Midbrain (tissue), 1 donor: ENCODE results near the gene TMEM132A.

Experiments
- DNase-seq: peaks from one replicate; lab custom pipeline; 2025; lab: John Stamatoyannopoulos, UW

The TMEM132A gene, protein sequence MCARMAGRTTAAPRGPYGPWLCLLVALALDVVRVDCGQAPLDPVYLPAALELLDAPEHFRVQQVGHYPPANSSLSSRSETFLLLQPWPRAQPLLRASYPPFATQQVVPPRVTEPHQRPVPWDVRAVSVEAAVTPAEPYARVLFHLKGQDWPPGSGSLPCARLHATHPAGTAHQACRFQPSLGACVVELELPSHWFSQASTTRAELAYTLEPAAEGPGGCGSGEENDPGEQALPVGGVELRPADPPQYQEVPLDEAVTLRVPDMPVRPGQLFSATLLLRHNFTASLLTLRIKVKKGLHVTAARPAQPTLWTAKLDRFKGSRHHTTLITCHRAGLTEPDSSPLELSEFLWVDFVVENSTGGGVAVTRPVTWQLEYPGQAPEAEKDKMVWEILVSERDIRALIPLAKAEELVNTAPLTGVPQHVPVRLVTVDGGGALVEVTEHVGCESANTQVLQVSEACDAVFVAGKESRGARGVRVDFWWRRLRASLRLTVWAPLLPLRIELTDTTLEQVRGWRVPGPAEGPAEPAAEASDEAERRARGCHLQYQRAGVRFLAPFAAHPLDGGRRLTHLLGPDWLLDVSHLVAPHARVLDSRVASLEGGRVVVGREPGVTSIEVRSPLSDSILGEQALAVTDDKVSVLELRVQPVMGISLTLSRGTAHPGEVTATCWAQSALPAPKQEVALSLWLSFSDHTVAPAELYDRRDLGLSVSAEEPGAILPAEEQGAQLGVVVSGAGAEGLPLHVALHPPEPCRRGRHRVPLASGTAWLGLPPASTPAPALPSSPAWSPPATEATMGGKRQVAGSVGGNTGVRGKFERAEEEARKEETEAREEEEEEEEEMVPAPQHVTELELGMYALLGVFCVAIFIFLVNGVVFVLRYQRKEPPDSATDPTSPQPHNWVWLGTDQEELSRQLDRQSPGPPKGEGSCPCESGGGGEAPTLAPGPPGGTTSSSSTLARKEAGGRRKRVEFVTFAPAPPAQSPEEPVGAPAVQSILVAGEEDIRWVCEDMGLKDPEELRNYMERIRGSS

DNA sequence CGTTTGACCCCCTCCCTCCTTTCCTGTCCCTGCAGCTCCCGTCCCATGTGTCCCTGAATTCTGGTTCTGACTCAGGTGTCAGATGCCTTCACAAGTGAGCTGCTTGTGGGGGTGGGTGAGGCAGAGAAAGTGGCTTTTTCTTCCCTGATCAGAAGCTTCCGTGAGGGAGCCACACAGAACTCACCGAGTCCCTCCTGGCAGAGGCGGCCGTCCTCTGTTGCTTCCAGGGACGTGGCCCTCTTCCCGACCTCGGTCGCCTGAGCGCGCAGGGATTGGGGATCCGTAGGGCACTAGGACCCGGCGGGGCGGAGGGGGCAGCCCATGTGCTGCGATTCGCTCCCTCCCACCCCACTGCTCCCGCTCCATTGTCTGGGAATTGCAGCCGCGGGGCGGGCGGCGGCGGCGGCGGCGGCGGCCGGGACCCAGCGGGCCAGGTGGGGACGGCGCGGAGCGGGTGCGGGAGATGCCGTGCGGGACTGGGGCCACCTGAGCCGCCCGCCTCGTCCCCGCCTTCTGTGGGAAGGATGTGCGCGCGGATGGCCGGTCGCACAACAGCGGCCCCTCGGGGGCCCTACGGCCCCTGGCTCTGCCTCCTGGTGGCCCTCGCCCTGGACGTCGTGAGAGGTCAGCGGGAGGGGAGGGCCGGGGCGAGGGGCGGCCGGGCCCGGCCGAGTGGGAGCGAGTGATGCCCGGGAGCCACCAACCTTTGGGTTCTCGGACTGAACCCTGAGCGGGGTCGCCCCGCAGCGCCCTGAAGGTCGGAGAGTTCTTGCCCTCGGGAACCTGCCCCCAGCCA lies at the start of gene TMEM132A:
Gene TMEM132A, plus strand, starts transcription at position 351 of the 796 bp plus-strand sequence. Its CDS starts 174 bp downstream, at position 525.
- DNase-seq, result peak; percentile 83

DNA sequence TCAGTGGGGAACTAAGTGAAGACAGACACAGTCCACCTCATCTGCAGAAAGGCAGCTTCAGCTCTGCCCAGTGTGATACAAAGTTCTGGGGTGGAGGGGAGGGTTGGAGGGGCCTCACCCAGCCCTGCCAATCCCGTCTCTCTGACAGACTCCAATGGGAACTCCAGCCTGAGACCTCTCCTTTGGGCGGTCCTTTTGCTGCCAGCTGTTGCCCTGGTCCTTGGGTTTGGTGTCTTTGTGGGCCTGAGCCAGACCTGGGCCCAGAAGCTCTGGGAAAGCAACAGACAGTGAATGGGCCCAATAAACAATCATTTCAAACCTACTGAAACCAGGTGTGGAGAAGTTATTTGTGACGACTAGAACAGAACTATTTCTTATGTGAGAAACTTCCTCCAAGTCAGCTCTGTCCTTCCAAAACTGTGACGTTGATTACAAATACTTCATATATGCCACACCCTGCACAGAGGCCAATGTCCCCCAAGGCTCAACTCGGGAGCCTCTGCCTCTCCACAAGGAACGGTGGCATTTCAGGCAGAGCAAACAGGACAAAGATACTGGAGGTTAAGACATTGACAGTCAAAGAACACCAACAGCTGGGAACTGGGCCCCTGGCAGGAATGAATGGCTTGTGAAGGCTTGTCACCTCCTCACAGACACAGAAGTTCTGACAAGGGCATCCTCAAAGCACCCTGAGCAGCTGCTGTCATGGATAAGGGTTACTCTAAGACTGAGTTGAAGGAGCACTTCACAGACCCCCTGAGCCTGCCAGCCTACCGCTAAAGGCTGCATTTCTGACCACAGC lies 48.7 kb upstream of the TMEM132A start:
- no peak for DNase-seq

DNA sequence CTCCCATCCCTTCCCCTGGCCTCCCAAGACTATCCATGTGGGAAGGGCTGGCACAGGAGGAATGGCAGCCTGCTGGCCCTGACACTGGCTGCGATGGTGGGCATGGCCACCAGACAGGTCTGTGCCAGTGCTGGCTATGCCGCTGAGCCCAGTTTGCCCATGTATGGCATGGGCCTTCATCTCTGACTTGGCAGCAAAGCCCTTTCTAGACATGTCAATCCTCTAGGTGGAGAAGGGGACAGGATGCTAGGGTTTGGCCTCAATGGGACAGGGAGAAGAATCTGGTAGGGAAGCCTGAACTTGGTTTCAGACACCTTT lies 48.1 kb upstream of the TMEM132A start:
- DNase-seq, result no peak

DNA sequence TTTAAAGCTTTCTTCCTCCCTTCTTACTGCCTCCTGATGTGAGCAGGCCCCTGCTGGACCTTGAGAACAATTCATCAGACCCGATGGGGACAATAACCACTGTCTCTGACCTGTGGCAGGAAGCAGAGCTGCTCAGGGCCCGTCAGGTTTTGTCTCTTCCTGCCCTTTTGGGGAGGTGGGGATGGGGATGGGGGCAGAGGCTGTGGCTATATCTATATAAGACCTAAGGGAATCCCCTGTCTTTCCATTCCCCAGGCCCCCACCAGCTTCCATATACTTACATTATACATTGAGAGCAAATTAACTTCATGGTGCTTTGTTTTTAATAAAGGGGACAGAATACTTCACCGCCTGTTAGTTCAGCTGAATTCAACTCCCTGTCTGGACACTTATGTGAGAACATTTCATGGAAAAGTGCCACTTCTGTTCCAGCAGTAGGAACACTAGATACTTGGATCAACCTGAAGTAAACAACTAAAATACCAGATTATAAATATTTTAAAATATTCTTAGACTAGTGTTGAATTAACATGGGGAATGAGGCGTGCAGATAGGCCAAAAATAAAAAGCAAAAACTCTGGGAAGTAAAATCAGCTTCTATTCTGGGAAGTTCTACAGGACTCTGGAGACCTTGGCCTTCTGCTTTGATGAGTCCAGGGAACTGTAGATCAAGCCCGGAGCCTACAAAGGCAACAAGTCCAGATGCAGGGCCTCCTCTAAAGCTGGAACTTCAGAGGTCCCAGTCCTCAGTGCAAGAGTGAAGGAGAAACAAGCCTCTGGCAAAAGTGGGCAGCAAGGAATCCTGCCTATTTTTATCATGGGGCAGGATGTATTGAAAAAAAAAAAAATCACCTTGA lies 45.8 kb upstream of the TMEM132A start:
- no peak for DNase-seq

DNA sequence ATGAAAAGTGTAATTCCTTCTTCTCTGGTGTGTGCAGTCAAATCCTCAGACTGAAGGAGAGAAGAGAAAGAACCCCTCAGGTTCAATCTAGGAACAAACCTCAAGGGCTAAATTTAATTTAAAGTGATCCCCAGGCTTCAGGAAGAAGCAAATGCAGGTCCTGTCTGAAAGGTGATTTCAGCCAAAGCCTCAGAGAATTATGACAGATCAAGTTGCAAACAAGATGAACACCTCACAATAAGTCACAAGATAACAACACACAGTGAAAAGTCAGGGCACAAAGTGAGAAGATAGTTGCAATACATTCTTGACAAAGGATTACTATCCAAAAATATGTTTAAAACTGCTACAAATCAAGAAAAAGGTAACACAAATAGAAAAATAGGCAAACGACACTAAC lies 45.2 kb upstream of the TMEM132A start:
- no peak for DNase-seq

DNA sequence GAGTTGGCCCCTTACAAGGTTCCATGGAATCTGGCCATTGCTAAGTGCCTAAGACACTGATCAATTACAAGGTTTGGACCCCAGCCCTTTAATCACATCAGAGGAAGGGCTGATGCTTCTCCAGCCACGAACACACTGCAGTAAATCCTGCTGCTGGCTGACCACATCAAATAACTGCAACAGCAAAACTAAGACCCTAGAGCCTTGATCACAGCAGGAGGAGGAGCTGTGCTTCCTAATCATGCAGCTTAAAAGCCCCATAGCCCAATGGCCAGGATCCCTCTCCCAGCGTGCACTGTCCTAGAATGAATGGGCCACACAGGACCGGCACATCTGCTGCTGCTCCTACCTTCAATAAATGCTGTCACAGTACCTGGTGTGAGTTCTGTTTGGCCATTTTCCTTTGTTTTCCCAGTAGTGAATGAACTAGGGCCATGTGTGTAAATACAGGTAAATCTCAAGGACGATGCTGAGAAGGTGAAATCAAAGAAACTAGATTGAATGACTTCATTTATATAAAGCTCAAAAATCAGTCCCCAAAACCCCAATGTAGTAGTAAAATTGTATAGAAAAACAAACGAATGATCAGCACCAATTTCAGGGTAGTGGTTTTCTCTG lies 44.2 kb upstream of the TMEM132A start:
- no peak for DNase-seq

DNA sequence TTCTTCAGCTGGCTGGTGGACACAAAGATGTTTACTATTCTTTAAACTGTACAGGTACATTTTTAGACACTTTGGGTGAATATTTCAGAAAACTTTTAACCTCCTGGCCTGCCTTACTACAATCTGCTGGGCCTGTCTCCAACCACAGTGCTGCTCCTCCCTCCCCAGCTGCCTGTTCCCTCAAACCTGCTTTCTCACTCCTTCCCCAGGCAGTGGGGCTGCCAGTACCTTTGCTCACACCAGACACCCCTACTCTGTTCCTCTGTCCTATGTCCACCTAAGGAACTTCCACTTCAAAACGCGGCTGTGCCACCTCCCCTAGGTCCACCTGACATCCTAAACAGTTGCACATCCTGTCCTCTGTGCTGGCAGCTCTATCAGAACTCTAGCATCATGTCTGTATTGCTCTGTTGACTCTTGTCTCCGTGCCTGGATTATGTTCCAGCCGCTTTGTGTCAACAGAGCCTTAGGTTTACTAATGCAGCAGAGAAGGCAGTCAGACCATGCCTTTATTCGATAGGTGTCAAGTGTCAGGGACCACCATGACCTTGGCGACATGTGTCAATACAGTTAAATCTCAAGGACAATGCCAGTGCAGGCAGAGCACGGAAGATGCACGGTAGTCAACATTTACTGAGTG lies 43.5 kb upstream of the TMEM132A start:
- DNase-seq, result no peak

DNA sequence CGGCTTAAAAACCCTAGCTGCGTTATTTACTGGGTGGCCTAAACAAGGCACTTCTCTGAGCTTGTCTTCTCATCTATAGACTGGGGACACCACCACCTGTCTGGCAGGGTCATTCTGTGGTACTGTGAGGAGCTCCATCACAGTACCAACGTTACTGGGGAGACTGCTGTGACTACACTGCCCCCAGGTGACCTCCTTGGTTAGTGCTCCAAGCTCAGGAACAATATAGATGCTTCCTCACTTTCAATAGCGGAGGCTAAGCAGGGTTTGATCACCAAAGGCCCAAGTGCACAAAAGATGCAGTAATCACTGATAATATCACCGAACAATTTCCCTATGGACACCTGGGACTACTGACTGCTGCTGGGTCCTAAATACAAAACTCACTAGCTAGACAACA lies 36.7 kb upstream of the TMEM132A start:
- peak; percentile 28 for DNase-seq

DNA sequence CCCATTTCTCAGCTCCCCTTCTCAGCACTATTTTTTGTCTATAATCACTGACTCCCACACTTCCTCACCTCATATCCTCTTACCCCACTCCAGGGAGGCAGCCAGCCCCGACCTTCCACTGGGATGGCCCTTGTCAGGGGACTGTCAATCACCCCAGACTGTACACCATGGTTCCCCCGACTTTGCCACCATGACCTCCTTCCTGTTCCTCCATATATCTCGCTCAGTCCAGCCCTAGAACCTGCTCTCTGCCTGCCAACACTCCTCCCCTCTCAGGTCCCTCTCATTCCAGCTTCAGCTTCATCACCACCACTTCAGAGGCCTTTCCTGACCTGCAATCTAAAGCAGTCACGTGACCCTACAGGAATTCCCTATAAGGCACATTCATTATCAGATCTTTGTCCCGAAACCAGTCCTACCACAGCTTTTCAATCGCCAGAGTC lies 34.4 kb upstream of the TMEM132A start:
- no peak for DNase-seq

DNA sequence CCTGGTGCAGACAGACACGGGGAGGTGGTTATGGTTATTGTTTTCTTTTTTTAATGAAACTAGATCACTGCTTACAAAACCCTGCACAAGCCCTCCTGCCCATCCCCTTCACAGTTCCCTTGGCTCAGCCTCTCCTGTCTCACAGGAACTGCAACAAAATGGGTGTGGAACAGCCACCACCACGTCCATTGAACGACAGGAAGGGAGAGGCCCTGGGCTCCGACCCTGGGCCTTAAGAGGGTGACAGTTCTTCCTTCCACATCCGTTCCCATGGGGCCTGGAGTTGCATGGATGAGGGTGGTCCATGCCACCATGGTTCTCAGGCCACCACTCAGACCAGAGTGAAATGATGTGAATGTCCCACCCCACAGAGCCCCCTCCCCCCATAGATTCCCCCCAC lies 33.6 kb upstream of the TMEM132A start:
- DNase-seq, result no peak

DNA sequence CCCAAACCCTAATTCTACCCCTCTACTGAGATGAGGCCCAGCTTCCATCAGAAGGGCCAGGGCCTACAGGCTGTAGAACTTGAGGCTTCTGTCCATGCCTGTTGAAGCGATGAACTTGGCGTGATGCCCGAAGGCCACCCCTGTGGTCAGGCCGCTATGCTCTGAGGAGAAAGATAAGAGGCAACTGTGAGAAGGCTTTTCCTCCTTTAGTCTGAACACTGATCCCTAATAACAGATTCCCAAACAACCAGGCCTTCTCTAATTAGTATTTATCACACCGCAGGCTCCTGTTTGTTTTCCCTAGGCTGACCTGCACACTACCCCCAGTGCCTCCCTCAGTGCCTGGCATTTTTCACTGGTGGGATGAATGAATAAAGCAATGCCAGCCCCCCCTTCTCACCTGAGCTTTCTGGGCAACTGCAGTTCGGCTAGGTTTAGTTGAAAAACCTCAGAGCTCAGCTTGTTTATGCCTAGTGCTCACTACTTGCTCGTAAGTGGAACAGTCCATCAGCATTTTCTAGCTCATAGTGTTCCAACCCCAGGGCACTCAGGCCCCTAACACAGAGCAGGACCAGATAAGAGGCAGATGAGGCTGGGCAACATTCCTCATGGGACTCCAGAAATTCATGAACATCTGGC lies 33.0 kb upstream of the TMEM132A start:
- DNase-seq, result no peak

DNA sequence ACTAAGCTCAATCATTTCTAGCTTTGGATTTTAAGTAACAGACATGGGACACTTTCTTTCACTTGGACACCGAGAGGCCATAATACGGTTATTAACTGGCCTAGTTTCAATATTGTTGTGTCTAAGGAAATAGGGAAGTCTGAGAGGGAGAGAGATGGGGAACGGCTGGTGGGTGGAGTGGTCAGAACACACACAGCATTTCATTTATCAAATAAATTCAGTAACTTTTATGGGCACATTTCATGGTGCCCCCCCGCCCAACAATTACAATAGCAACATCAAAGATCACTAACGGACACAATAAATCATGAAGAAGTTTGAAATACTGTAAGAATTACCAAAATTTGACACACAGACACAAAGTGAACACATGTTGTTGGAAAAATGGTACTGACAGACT lies 28.6 kb upstream of the TMEM132A start:
- DNase-seq, result no peak

DNA sequence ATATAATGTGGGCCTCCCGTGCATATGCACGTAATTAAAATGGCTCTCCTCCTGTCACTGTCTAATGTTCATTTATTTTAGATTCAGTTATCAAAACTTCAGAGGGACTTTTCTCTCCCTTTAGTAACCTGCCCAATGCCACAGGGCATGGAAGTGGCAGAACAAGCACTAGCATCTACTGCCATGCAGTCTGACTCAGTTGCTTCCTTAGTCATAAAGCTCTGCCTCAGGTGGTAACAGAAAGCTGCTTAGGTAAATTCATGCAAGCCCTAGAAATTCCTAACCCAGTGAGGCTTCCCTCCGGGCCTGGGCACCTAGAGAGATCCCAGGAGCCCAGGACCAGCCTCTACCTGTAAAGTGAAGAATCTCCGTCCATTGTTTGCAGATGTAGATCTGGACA lies 26.8 kb upstream of the TMEM132A start:
- DNase-seq, result no peak

DNA sequence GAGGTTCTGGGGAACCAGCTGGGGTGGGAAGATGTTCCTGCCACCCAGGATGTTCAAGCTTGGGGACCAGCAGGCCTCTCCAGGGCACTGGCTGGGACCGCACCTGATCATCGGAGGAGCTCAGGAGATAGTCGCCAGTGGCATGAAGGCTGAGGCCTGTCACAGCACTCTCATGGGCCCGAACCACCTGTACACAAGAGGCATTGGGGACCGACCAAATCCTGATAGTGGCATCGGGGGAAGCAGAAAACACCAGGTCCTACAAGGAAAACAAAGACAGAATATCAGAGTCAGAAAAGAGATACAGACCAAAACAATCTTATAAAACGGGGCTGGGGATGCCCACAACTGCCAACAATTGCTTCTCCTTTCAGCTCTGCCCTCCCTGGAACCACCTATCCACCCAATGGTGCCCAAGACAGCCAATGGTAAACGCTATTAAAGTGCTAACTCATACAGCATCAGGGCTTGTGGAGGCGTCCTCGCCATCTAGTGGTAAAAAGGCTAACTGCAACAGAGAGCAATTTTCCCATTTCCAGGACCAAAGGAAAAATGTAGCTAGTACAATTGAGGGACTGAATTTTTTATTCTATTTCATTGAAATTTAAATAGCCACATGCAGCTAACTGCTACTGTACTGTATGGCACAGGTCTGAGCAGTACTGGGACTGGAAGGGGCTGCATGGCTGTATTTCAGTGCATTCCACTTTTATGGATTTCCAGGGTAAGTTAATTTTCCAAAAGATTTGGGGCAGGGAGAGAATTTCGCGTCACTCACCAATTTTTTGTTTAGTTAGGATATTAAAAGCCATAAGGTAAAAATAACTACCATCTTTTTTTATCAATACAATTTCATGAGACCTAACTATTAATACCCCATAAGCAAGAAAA lies 25.0 kb upstream of the TMEM132A start:
- DNase-seq, result peak; percentile 52

DNA sequence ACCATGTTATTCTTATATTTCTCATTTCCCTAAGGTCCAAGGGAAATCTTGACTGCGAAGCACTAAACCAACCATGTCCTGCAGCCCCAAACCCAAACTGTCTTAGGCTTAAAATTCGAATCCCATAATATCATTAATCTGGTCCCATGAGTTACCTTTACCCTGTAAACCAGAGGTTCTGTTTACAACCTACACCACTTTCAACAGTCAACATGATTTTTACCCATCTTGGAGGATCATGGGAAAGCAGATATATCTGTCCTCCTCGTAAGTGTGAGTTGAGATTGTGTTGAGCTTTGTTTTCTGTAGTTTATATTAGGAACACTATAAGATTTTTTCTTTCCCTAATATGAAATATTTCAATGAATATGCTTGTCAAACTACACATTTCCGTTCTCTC lies 24.3 kb upstream of the TMEM132A start:
- DNase-seq, result no peak

DNA sequence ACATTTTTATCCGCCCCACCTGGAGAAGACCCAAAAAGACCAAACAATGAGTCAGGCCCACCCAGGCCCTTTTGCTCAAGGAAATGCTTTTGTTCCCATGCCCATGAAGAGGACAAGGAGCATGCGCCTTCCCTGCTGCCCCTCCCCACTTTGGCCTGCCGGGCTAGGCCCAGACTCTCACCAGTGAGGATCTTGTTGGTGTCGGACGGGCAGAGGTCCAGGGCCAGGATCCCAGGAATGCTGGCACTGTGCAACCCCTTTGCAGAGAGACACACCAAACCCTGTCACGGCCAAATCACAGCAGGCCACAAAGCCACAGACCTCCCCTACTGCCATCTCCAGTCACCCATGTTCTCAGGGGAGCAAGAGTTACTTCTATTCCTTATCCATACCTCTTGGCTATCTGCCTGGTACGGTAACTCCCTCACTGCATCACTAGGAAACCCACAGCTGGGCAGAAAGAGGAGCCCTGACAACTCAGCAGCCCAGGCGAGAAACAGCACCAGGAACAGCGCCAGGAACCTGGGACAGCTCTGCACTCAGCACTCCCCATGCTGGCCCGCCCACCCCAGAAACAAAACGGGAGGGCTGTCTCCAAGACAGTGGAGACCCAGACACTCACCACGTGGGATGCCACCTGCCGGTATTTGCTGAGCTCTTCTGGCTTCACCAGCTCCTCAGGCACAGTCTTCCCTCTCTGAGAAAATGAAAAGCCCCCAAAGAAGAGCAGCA lies 23.4 kb upstream of the TMEM132A start:
- DNase-seq, result peak; percentile 28

DNA sequence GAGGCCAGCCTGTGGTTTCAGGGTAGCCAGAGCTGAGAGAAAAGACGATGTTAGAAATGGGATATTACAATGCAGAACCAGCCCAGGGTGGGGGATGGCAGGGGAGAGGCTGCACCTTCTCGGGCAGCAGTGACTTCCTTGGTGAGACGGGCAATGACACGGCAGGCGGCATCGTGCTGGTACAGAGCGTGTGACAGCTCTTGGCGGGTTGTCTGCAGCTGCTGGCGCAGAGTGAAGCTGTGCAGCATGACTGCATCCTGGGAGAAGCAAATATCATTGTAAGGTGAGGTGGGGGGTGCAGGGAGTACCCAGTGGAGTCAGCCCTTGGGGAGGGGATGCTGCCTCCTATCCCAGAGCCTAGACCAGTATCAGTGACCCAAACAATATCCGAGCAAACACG lies 21.6 kb upstream of the TMEM132A start:
- no peak for DNase-seq
